ENCODE data around the gene PPM1H.
"Not testable (repeated sequence)": the region's sequence is repeated elsewhere in the genome, so short reads cannot be mapped to it uniquely, and the experiment has no call there.

PPM1H gene

DNA sequence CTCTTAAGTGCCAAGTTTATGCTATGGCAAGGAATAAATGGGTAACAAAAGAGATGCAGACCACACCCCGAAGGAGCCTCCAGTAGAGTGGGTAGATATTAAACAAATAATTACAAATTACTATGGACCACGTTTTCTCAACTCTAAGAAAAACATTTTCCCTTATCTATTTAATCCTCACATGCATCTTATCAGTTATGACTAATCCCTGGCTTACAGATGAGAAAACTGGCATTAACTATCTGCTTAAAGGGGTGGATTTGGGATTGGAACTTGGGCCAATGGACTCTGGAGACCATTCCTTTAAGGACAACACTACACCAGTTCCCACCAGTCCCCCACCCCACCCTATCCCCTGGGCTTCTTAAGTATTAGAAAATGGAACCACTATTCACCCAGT, 26.3 kb downstream of the PPM1H start:
- DNase-seq (ENCODE audit: low spot score): no peak

DNA sequence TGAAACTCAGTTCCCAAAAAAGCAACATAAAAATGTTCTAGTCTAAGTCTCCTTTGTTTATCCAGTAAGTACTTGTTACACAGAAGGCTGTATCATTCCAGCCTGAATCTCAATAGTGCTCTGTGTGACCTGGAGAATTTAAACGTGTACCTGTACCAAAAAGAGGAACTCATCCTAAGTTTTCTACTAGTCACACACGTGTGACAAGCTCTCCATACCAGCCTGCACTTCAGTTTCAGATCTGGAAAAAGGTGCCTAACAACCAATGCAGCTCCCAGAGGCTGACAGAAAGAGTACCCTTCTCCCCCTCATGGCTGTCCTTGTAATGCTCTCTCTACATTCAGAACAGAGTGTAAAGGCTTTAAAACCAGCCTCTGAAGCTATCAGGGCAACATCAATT, 27.4 kb downstream of the PPM1H start:
- DNase-seq (ENCODE audit: low spot score): no peak

DNA sequence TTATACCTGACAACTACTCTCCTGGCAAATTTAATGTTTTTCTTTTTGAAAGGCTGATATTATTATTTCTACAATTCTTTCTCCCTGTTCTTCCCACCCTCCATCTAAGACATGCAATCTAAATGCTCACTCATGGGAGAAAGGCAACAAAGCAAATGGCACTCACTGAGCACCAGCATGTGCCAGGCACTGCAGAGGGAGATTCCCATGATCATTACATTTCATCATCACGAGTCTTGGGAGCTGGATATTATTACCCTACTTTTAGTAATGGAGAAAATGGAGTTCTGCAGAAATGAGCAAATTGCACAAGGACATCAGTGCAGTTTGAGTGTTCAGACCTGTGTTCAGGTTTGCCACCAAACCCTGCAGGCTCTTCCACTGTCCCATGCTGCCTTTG, 27.9 kb downstream of the PPM1H start:
- DNase-seq (ENCODE audit: low spot score): no peak

DNA sequence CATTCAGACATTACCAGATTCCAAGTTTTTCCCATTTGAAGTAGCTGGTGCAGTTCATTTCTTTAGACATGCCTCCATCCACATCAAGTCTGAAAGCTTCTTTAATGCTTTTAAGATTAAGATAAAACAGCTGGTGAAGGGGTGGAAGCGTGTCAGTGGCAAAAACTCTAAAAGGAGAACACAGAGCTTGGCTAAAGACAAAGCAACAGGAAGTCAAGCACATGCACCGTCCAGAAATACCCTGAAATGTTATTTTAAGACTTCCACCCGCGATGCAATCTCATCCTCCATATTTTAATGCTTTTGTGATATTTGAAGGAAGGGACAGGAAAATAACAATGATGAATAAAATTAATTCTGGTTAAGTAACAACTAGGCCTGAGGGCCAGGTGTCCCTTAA, 31.8 kb downstream of the PPM1H start:
- DNase-seq (ENCODE audit: low spot score): no peak

DNA sequence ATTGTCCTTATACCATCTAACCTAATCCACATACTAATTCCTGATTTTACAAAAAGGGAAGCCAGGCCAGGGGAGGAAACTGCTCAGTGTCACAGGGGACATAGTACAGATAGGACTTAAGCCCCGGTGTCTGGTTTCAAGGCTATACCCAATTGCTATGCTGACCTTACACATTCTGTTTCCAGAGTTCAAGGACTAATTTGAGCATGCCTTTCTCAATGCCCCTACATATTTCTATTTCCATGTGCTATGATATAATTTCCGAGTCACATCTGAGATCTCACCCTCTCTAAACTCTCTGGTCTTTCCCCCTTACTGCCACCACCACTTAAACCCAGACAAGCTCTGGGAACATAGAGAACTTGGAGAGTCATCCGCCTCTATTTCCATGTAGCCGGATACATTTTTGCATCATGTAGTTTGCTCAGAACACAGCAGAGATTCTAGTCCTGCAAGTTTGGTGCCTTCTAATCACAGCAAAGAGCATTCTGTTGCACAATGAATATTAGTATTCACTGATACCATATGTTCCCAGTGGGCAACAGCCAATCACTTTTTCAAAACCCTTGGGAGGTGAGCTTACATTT, 34.2 kb downstream of the PPM1H start:
- DNase-seq (ENCODE audit: low spot score): no peak

DNA sequence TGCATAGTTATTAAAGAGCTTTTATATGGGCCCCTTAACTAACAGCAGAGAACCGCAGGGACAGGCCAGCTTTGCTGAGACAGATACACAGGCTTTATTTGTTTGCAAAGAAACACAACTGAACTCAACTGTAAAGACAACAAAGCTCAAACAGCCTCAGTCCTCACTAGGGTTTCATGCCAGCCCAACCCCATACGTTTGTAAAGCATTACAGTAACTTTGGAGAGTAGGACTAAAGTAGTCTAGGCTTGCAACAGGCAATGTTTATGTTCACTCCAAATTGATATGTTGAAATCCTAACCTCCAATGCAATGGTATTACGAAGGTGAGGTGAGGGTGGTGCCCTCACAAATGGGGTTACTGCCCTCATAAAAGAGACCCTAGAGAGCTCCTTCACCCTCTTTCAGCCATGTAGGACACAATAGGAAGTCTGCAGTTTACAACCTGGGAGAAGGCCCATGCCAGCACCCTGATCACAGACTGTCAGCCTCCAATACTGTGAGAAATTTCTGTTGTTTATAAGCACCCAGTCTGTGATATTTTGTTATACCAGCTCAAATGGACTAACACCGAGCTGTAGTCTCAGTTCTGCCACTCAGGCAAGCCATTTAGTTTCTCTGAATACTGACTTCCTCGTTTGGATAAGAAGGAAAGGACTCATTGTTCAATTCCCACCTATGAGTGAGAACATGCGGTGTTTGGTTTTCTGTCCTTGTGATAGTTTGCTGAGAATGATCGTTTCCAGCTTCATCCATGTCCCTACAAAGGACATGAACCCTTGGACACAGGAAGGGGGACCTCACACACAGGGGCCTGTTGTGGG, 35.2 kb downstream of the PPM1H start:
- DNase-seq (ENCODE audit: low spot score): no peak

DNA sequence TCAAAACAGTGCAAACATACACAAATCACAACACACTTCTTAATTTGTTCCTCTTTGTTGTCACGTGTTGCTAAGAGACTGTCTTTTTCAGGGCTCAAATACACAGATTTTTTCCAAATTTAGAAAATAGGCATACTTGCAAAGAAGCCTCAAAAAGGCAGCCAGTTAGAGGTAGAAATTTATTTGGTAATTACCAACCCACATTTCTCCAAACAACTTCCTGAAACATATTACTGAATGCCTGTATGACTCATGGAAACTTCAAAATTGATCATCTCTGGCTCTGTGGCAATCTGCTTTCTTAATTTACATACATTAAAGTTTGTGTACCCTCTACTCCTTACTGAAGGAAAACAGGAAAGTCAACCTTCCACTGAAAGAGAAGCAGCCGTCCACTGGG, 36.4 kb downstream of the PPM1H start:
- peak; percentile 15 for DNase-seq (ENCODE audit: low spot score)

DNA sequence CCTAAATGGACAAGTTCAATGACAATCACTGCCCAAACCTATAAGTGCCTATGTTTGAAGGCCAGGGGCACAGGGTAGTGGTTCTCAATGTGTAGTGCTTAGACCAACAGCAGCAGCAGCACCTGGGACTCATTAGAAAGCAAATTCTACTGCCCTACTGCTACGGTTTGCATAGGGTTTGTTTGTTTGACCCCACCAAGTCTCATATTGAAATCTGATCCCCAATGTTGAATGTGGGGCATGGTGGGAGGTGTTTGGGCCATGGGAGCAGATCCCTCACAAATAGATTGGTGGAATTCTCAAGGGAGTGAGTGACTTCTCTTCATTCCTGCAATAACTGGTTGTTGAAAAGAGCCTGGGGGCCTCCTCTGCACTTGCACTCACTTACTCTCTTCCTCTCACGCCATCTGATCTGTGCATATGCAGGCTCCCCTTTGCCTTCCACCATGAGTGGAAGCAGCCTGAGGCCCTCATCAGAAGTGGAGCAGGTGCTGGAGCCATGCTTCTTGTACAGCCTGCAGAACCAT, 39.5 kb downstream of the PPM1H start:
- no peak for DNase-seq (ENCODE audit: low spot score)

DNA sequence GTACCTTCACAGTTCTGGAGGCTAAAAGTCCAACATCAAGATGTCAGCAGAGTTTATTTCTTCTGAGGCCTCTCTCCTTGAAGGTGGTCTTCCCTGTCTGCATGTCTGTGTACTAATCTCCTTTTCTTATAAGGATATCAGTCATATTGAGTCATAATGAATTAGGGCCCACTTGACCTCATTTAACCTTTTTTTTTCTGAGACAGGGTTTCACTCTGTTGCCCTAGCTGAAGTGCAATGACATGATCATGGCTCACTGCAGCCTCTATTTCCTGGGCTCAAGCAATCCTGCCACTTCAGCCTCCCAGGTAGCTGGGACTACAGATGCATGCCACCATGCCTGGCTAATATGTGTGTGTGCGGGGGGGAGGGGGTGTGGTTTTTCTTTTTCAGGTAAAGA, 41.7 kb downstream of the PPM1H start:
- DNase-seq (ENCODE audit: low spot score): no peak

DNA sequence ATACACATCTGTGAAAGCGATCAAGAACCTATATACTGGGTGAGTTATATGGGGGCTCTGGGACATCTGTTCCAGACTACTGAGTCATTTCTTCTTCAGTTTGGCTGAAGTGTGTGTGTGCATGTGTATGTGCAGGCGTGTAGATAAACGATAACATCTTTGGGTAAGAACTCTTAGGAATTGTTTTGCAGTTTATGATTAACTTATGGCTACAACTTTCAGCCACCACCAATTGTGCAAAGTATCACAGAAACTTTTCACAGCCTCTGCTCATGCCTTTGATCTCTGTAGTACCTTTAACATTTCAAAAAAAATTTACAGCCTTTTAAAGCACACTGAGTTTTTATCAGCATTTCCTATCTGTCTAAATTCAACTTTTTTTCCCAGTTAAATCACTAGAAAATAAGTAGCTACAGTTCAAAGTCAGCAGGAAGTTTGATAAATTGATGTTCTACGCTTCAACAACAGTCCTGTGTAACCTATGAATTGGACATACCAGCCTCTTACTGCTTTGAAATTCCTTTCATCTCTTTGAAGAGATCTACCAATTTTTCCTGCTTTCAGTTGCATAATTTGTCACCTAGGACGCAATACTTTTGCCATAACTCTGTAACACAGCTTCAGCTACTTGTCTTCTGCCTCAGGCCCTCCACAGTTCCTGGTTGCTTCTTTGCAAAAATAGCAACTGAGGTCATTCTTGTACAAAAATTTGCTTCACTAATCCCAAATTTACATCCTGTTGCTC, 43.0 kb downstream of the PPM1H start:
- no peak for DNase-seq (ENCODE audit: low spot score)

DNA sequence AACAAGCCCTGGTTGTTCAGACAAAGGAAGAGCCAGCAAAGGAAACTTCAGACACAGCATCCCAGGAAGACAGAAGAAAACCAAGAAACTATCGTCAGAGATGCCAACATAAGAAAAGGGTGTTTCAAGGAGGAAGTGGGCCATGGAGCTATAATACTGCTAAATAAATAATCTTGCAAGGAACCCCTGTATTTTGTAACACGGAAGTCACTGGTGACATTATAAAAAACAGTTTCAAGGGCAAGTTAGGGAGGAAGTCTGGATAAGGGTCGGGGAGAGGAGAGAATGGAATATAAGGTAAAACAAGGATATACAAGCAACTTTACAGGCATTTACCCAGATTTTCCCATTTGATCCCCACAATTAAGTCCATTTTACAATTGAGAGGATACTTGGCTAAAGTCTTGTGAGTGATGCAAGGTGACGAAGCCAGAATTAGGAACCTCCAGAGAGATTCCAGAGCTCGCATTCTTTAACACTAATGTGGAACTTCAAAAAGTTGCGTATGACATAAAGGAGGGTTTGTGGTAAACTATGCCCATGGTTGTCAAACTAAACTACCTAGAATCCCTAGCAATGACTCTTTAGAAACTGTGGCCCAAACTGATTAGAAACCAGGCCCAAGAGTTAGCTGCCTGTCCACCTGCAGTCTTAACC, 46.4 kb downstream of the PPM1H start:
- DNase-seq (ENCODE audit: low spot score): no peak

DNA sequence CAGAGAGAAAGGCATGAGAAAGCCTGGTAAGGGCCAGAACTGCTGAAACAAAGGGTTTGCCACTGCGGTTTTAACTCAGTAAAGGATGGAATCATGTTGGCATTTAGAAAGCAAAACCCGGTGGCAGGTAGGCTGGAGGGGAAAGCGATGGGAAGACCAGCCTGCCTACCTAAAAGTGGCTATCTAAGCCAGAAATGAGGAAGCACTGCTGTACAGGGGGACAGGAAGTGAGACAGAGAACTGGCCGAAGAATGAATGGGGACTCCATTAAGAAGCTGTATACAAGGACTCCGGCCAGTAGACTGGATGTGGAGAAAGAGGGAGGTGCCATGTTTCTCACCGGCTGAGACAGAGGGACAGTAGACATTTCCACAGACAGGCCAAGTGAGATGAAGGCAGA, 48.2 kb downstream of the PPM1H start:
- DNase-seq (ENCODE audit: low spot score): no peak

DNA sequence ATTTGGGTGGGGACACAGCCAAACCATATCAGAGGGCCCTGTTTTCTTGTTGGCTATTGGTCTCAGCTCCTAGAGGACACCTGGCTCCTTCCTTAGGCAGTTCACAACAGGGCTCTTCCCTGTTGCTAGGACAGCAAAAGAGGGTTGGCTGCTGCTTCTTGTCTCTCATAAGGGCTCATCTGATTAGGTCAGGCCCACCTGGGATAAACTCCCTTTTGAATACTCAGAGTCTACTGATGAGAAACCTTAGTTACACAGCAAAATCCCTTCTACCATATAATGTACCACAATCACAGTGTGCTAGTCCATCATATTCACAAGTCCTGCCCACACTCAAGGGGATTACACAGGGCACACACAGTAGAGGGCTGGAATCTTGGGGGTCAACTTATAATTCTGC, 49.7 kb downstream of the PPM1H start:
- no peak for DNase-seq (ENCODE audit: low spot score)

DNA sequence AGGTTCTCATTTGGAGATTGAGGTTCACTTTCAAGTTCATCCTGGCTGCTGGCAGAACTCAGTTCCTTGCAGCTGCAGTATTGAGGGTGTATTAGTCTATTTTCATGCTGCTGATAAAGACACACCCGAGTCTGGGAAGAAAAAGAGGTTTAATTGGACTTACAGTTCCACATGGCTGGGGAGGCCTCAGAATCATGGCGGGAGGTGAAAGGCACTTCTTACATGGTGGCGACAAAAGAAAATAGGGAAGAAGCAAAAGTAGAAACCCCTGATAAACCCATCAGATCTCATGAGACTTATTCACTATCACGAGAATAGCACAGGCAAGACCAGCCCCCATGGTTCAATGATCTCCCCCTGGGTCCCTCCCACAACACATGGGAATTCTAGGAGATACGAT, 50.1 kb downstream of the PPM1H start:
- not testable (repeated sequence) for DNase-seq (ENCODE audit: low spot score)

DNA sequence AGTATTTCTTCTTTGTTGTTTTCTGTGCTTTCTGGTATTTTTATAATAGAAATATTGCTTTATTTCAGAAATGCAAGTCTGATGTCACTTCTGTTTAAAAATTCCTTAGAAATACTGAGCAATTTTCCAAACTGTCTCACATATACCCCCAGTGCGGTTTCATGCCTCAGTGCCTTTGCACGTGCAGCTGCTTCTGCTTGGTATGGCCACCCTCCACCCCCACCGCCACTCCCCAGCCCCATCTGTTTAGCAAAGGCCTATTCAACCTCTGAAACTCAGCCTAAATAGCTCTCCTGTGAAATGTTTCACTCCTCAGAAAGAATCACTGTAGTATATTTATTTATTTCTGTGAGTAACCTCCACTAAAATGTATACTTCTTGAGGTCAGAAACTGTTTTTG, 52.3 kb downstream of the PPM1H start:
- no peak for DNase-seq (ENCODE audit: low spot score)

DNA sequence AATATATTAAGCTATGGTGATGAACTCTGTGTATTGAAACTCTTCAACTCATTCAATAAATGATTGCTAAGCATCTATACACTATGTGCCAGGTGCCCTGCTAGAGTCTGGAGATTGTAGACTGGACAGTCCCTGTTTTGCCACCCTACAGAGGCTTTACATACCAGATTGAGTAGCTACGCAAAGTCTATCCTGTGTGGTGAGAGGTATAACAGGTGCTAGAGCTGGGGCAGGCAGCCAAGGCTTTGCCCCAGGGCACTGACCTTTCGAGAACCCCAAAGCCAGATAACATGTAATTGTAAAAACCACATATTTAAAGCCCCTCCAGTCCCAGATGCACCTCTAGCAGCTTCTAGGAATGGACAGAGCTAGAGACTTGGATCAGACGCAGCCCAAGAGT, 52.8 kb downstream of the PPM1H start:
- DNase-seq (ENCODE audit: low spot score): no peak

DNA sequence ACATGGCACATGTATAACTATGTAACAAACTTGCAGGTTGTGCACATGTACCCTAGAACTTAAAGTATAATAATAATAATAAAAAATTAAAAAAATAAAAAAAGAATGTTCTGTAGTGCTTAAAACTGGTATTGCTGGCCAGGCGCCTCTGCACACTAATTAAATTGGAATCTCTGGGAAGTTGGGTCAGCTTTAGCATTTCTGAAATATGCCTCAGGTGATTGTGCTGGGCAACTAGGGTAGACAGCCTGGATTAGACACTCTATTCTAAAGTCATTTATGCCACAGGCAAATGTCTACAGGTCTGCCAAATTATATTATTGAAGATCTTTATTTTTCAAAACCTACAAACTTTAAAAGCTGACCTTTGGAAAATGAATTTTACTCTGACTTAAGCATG, 55.3 kb downstream of the PPM1H start:
- DNase-seq (ENCODE audit: low spot score): no peak

DNA sequence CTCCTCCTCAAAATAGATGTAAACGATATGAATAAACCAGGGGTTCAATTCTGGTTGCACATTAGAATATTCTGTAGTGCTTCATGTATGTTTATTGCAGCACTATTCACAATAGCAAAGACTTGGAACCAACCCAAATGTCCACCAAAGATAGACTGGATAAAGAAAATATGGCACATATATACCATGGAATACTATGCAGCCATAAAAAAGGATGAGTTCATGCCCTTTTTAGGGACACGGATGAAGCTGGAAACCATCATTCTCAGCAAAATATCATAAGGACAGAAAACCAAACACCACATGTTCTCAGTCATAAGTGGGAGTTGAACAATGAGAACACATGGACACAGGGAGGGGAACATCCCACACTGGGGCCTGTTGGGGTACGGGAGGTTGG, 55.7 kb downstream of the PPM1H start:
- DNase-seq (ENCODE audit: low spot score): not testable (repeated sequence)

DNA sequence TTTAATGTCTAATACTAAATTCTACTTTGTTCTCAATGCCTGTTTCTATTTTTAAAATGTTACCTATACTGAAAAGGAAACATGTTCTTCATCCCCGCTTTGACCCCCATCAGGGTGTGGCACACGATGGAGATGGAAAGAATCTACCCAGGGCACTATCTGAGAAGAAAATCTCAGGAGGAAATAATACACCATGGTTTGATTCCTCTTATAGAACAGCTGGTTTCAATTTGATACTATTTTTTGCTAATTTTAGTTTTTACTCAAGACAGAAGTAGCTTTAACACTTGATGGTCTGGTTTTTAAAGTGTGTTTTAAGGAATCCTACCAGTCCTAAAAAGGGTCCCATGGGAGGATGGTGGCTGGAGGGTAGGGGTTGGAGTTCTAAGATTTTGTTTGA, 56.7 kb downstream of the PPM1H start:
- DNase-seq (ENCODE audit: low spot score): no peak

DNA sequence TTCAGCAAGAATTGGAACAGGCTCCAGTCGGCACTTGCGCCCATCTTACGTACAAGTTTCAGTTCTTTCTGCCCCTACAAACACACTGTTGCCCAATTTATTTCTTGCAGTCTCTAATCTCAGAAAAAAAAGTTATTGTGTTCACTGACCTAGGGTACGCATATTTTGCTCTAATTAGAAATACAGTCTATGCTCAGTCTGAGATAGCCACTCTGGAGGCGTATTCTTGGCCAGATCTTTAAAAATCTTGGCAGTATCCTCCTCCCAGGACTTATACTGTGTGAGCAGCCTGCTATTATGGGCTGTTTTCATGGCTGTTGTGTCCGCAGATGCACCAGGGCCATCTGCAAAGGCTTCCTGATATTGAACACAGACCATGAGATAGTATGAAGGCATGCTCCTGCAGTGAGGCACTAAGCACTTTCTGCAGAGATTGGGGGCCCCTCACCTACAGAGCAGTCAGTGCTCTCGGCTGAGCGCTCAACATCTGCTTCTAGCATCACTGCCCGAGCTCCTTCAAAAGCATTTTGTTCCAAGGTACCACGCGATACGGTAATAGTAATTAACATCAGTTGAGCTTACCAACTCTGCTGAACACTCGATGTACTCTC, 57.9 kb downstream of the PPM1H start:
- DNase-seq (ENCODE audit: low spot score): no peak

DNA sequence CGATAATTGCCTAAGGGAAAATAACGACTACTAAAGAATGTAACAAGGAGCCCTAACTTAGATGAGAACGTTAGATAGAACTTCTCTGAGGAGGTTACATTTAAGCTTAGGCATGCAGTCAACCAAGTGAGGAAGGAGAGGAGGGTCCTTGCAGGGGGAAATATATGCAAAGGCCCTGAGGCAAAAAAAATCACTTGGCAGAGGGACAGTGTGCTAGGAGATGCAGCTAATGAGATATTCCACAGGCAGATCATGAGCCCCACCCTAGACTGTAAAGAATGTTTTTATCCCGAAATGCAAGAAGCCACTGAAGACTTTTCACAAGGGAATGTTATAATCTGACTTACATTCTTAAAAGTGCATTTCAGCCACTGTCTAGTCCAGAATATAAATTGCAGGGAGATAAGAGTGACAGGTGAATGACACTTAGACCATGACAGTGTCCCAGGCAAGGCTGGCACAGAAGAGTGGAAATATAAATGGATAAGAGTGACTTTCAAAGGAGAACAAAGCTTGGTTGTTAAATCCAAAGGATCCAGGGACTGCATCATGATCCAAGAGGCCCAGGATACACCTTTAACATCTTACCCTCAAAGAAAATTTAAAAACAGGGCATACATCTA, 61.0 kb downstream of the PPM1H start:
- no peak for DNase-seq (ENCODE audit: low spot score)
